K562 (cell line): Measurements from ENCODE around the gene CREG1. TPM values are rescaled to one million over a fixed set of nuclear protein-coding genes. Genes with fewer than 3 reads are reported as not detected.

Experiments
- ARNT ChIP-seq, 2 experiments: fragments of 450-650 bp; IDR thresholded peaks; 2 replicates each; pipeline ENCODE4 v1.6.1; 2016; ENCODE audit warnings: mild to moderate bottlenecking in 1 of 2
- ATF1 ChIP-seq, 2 experiments: fragments of 450-650 bp in 1 of 2; IDR thresholded peaks; 2 replicates each; pipeline ENCODE4 v1.6.1; 2016; ENCODE audit warnings: missing compliant biosample characterization in 1 of 2, missing genetic modification characterization in 1 of 2
- CEBPB ChIP-seq: fragments of 450-650 bp; IDR thresholded peaks from 2 replicates; pipeline ENCODE4 v1.6.1; 2016; ENCODE audit warnings: missing genetic modification characterization, missing compliant biosample characterization
- COPS2 ChIP-seq: fragments of 450-650 bp; conservative IDR thresholded peaks from 2 replicates; pipeline ENCODE4 v1.6.1; 2016; ENCODE audit warnings: mild to moderate bottlenecking, moderate library complexity
- CXXC5 ChIP-seq: fragments of 250-450 bp; sonication (Bioruptor Pico); IDR thresholded peaks from 2 replicates; pipeline ENCODE4 v1.8.0; 2022; ENCODE audit warnings: inconsistent platforms, mild to moderate bottlenecking, moderate library complexity
- DMBX1 ChIP-seq: fragments of 250-450 bp; sonication (Bioruptor Pico); IDR thresholded peaks from 2 replicates; pipeline ENCODE4 v1.8.0; 2022; ENCODE audit warnings: inconsistent platforms, mild to moderate bottlenecking, moderate library complexity, borderline replicate concordance
- MCM7 ChIP-seq, 2 experiments: fragments of 450-650 bp; IDR thresholded peaks; 2 replicates each; pipeline ENCODE4 v1.6.1; 2016 to 2018
- MYBL2 ChIP-seq, 2 experiments: fragments of 450-650 bp in 1 of 2; sonication (generic) in 1 of 2; formaldehyde crosslinking in 1 of 2; IDR thresholded peaks; 2 replicates each; pipeline versions ENCODE4 v1.6.1 to v1.8.1; 2017 to 2022; ENCODE audit warnings: borderline replicate concordance in 1 of 2, inconsistent platforms in 1 of 2, low read depth in 1 of 2, mild to moderate bottlenecking in 1 of 2, missing genetic modification reagents in 1 of 2, moderate library complexity in 1 of 2
- NFE2 ChIP-seq: IDR thresholded peaks from 2 replicates; pipeline ENCODE4 v1.6.1; 2014; ENCODE audit warnings: antibody characterized with exemption, low read depth
- PCBP2 ChIP-seq: fragments of 200-400 bp; formaldehyde crosslinking; IDR thresholded peaks from 2 replicates; pipeline ENCODE4 v1.6.1; 2018; ENCODE audit warnings: low read length, low read depth, mild to moderate bottlenecking, moderate library complexity; ENCODE audit not compliant: poor library complexity, severe bottlenecking
- PHF20 ChIP-seq: fragments of 450-650 bp; IDR thresholded peaks from 2 replicates; pipeline ENCODE4 v1.6.1; 2018; ENCODE audit not compliant: partially characterized antibody
- PHF8 ChIP-seq: fragments of 200-600 bp; sonication (generic); IDR thresholded peaks from 2 replicates; pipeline ENCODE4 v1.6.1; 2012; ENCODE audit warnings: mixed run types, mild to moderate bottlenecking, inconsistent platforms, low read length, moderate library complexity, borderline replicate concordance
- RFX5 ChIP-seq: IDR thresholded peaks from 2 replicates; pipeline ENCODE4 v1.6.1; 2011; ENCODE audit warnings: low read depth, mild to moderate bottlenecking, improper control_type of control experiment, low read length
- SETDB1 ChIP-seq: IDR thresholded peaks from one replicate; pipeline ENCODE4 v1.6.1; 2012; ENCODE audit warnings: low read length, control low read depth, inconsistent platforms
- SP2 ChIP-seq: IDR thresholded peaks from 2 replicates; pipeline ENCODE4 v1.6.1; 2011; ENCODE audit warnings: mild to moderate bottlenecking, low read depth, low read length, moderate library complexity; ENCODE audit not compliant: poor library complexity, severe bottlenecking; ENCODE audit errors: extremely low read depth
- SUPT5H ChIP-seq: fragments of 450-650 bp; IDR thresholded peaks from 2 replicates; pipeline ENCODE4 v1.6.1; 2016
- ZBED1 ChIP-seq: IDR thresholded peaks from 2 replicates; pipeline ENCODE4 v1.6.1; 2014
- ZFP30 ChIP-seq: fragments of 250-450 bp; sonication (Bioruptor Pico); IDR thresholded peaks from 2 replicates; pipeline ENCODE4 v1.8.0; 2022; ENCODE audit warnings: moderate library complexity, mild to moderate bottlenecking, inconsistent platforms, borderline replicate concordance
- ZKSCAN3 ChIP-seq: fragments of 250-450 bp; sonication (Bioruptor Pico); IDR thresholded peaks from 2 replicates; pipeline ENCODE4 v1.4.0; 2020
- ZNF121 ChIP-seq: sonication (generic); formaldehyde crosslinking; conservative IDR thresholded peaks from 2 replicates; pipeline ENCODE4 v1.8.0; 2022; ENCODE audit warnings: missing genetic modification reagents
- polyA plus RNA-seq, 8 experiments: library from polyadenylated mRNA; depleted of rRNA in 4 of 8; stranded (reverse) in 5 of 8; unstranded in 3 of 8; fragments of >200 nt; fragmentation: Nextera tagmentation in 2 of 8; fragmentation: Illumina TruSeq in 1 of 8; extraction: Ambion mirVana in 2 of 8; extraction: Trizol in 1 of 8; gene quantifications; 2 replicates each; pipeline versions ENCODE4 v1.2.1 to v1.2.3, GENCODE V29; 2011 to 2014; ENCODE audit warnings: inconsistent platforms in 1 of 8, missing spikeins in 1 of 8
- total RNA-seq, 7 experiments: library from RNA; depleted of rRNA in 6 of 7; stranded (reverse); fragments of >200 nt in 6 of 7; fragmentation: Illumina TruSeq in 2 of 7; extraction: Trizol in 2 of 7; gene quantifications; 2 replicates each; pipeline versions ENCODE4 v1.2.1 to v1.2.3, GENCODE V29; 2011 to 2021; ENCODE audit warnings: low replicate concordance in 1 of 7
- TF ChIP-seq, protein P1 (sequence below): sonication (generic); formaldehyde crosslinking; IDR thresholded peaks from 2 replicates; pipeline ENCODE4 v1.8.0; 2023; ENCODE audit warnings: mild to moderate bottlenecking, missing genetic modification reagents
- TF ChIP-seq, protein P2 (sequence below): fragments of 250-450 bp; sonication (Bioruptor Pico); IDR thresholded peaks from 2 replicates; pipeline ENCODE4 v1.6.1; 2021; ENCODE audit warnings: mild to moderate bottlenecking
- TF ChIP-seq, protein P3 (sequence below): sonication (generic); formaldehyde crosslinking; IDR thresholded peaks from 2 replicates; pipeline ENCODE4 v1.8.0; 2022; ENCODE audit warnings: missing genetic modification reagents, mild to moderate bottlenecking, borderline replicate concordance
- TF ChIP-seq, protein P4 (sequence below): fragments of 450-650 bp; IDR thresholded peaks from 2 replicates; pipeline ENCODE4 v1.6.1; 2017; ENCODE audit warnings: antibody characterized with exemption

CREG1 gene
- total and polyA plus RNA-seq, 9 of the 15 experiments (the other 6 are each of a cell fraction or from before 2014, with no cell fraction given): 45.7 to 272 (median 161) TPM

GRCh38 chr1:167524651-167525050 lies 28.9 kb downstream of the CREG1 start (continued):
- no peak for TF ChIP-seq PCBP2
- TF ChIP-seq MYBL2 (IDR thresholded peaks at IDR 0.05; ENCODE audit: low read depth): no peak
- TF ChIP-seq MYBL2 (CRISPR knock-in tag; IDR thresholded peaks at IDR 0.05; ENCODE audit: borderline replicate concordance): no peak
- TF ChIP-seq CEBPB (tag): peak; percentile 84
- no peak for TF ChIP-seq ATF1 (CRISPR knock-in tag; IDR thresholded peaks at IDR 0.05)
- TF ChIP-seq ATF1 (tag; IDR thresholded peaks at IDR 0.05): peak; percentile 48; the same call in 1 of the 2 replicates
- TF ChIP-seq, protein P1, sequence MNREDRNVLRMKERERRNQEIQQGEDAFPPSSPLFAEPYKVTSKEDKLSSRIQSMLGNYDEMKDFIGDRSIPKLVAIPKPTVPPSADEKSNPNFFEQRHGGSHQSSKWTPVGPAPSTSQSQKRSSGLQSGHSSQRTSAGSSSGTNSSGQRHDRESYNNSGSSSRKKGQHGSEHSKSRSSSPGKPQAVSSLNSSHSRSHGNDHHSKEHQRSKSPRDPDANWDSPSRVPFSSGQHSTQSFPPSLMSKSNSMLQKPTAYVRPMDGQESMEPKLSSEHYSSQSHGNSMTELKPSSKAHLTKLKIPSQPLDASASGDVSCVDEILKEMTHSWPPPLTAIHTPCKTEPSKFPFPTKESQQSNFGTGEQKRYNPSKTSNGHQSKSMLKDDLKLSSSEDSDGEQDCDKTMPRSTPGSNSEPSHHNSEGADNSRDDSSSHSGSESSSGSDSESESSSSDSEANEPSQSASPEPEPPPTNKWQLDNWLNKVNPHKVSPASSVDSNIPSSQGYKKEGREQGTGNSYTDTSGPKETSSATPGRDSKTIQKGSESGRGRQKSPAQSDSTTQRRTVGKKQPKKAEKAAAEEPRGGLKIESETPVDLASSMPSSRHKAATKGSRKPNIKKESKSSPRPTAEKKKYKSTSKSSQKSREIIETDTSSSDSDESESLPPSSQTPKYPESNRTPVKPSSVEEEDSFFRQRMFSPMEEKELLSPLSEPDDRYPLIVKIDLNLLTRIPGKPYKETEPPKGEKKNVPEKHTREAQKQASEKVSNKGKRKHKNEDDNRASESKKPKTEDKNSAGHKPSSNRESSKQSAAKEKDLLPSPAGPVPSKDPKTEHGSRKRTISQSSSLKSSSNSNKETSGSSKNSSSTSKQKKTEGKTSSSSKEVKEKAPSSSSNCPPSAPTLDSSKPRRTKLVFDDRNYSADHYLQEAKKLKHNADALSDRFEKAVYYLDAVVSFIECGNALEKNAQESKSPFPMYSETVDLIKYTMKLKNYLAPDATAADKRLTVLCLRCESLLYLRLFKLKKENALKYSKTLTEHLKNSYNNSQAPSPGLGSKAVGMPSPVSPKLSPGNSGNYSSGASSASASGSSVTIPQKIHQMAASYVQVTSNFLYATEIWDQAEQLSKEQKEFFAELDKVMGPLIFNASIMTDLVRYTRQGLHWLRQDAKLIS (CRISPR knock-in tag): no peak
- TF ChIP-seq ARNT (IDR thresholded peaks at IDR 0.05): peak in 1 of 2 experiments; percentile 16; a peak in 1 of 4 replicates
- TF ChIP-seq, protein P2, sequence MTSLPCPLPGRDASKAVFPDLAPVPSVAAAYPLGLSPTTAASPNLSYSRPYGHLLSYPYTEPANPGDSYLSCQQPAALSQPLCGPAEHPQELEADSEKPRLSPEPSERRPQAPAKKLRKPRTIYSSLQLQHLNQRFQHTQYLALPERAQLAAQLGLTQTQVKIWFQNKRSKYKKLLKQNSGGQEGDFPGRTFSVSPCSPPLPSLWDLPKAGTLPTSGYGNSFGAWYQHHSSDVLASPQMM (CRISPR knock-in tag): no peak
- no peak for TF ChIP-seq SP2
- TF ChIP-seq MCM7 (IDR thresholded peaks at IDR 0.05): no peak
- no peak for TF ChIP-seq ZKSCAN3 (CRISPR knock-in tag)
- TF ChIP-seq RFX5: no peak
- TF ChIP-seq PHF8: no peak
- no peak for TF ChIP-seq ZBED1
- TF ChIP-seq COPS2: no peak
- no peak for TF ChIP-seq SETDB1
- no peak for TF ChIP-seq NFE2
- TF ChIP-seq DMBX1 (CRISPR knock-in tag): peak; percentile 78
- no peak for TF ChIP-seq SUPT5H
- TF ChIP-seq, protein P3, sequence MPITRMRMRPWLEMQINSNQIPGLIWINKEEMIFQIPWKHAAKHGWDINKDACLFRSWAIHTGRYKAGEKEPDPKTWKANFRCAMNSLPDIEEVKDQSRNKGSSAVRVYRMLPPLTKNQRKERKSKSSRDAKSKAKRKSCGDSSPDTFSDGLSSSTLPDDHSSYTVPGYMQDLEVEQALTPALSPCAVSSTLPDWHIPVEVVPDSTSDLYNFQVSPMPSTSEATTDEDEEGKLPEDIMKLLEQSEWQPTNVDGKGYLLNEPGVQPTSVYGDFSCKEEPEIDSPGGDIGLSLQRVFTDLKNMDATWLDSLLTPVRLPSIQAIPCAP (CRISPR knock-in tag): no peak
- TF ChIP-seq, protein P4, sequence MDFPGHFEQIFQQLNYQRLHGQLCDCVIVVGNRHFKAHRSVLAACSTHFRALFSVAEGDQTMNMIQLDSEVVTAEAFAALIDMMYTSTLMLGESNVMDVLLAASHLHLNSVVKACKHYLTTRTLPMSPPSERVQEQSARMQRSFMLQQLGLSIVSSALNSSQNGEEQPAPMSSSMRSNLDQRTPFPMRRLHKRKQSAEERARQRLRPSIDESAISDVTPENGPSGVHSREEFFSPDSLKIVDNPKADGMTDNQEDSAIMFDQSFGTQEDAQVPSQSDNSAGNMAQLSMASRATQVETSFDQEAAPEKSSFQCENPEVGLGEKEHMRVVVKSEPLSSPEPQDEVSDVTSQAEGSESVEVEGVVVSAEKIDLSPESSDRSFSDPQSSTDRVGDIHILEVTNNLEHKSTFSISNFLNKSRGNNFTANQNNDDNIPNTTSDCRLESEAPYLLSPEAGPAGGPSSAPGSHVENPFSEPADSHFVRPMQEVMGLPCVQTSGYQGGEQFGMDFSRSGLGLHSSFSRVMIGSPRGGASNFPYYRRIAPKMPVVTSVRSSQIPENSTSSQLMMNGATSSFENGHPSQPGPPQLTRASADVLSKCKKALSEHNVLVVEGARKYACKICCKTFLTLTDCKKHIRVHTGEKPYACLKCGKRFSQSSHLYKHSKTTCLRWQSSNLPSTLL: no peak
- TF ChIP-seq ZNF121 (CRISPR knock-in tag): no peak
- peak; percentile 74 for TF ChIP-seq CXXC5 (CRISPR knock-in tag)
- no peak for TF ChIP-seq ZFP30 (CRISPR knock-in tag)
- TF ChIP-seq PHF20: no peak
